ENCODE data around the gene TRPM5.

TRPM5 gene

GRCh38 chr11:2451336-2451735 is 7.0 kb upstream of the TRPM5 start:
- H3K27me3 ChIP-seq (ENCODE audit: insufficient read depth, low read length): peaks cover 88% of the 10 kb centered on the region

GRCh38 chr11:2450321-2451041 is 6.2 kb upstream of the TRPM5 start:
- H3K27me3 ChIP-seq (ENCODE audit: insufficient read depth, low read length): peaks cover 91% of the 10 kb centered on the region
- no peaks in the 10 kb centered on the region for H3K36me3 ChIP-seq (ENCODE audit: insufficient read depth, low read length)
- H3K4me1 ChIP-seq (ENCODE audit: control insufficient read depth, insufficient read depth, low read length, unreplicated experiment): no peaks in the 10 kb centered on the region

More at GRCh38 chr11:2451336-2451735, 7.0 kb upstream of the TRPM5 start:
- Histone ChIP-seq H3K4me3 (ENCODE audit: low read depth, low read length) (no peak overlapping the region), H3K79me2 (ENCODE audit: control insufficient read depth, insufficient read depth, low read length, unreplicated experiment) (no peaks in the 10 kb centered on the region), H3K36me3 (ENCODE audit: insufficient read depth, low read length) (no peaks in the 10 kb centered on the region), H3K4me1 (ENCODE audit: control insufficient read depth, insufficient read depth, low read length, unreplicated experiment) (no peaks in the 10 kb centered on the region), H3K27ac (ENCODE audit: low read depth, low read length) (no peak overlapping the region), H2AFZ (ENCODE audit: low read length, unreplicated experiment) (no peak overlapping the region)

GRCh38 chr11:2449548-2450320 is 5.4 kb upstream of the TRPM5 start:
- Histone ChIP-seq H3K36me3 (ENCODE audit: insufficient read depth, low read length) (no peaks in the 10 kb centered on the region), H3K27ac (ENCODE audit: low read depth, low read length) (no peak overlapping the region), H3K27me3 (ENCODE audit: insufficient read depth, low read length) (peaks cover 90% of the 10 kb centered on the region), H2AFZ (ENCODE audit: low read length, unreplicated experiment) (no peak overlapping the region), H3K79me2 (ENCODE audit: control insufficient read depth, insufficient read depth, low read length, unreplicated experiment) (no peaks in the 10 kb centered on the region), H3K4me1 (ENCODE audit: control insufficient read depth, insufficient read depth, low read length, unreplicated experiment) (no peaks in the 10 kb centered on the region), H3K4me3 (ENCODE audit: low read depth, low read length) (no peak overlapping the region)

More at GRCh38 chr11:2450321-2451041, 6.2 kb upstream of the TRPM5 start:
- H2AFZ ChIP-seq (ENCODE audit: low read length, unreplicated experiment): no peak overlapping the region
- no peaks in the 10 kb centered on the region for H3K79me2 ChIP-seq (ENCODE audit: control insufficient read depth, insufficient read depth, low read length, unreplicated experiment)
- no peak overlapping the region for H3K27ac ChIP-seq (ENCODE audit: low read depth, low read length)
- H3K4me3 ChIP-seq (ENCODE audit: low read depth, low read length): no peak overlapping the region

- H3K79me2 ChIP-seq (ENCODE audit: control insufficient read depth, insufficient read depth, low read length, unreplicated experiment): no peaks in the 10 kb centered on the region
- H3K27ac ChIP-seq (ENCODE audit: low read depth, low read length): no peak overlapping the region
- H3K4me3 ChIP-seq (ENCODE audit: low read depth, low read length): no peak overlapping the region
- H3K27me3 ChIP-seq (ENCODE audit: insufficient read depth, low read length): peaks cover 86% of the 10 kb centered on the region
- no peaks in the 10 kb centered on the region for H3K36me3 ChIP-seq (ENCODE audit: insufficient read depth, low read length)
- no peaks in the 10 kb centered on the region for H3K4me1 ChIP-seq (ENCODE audit: control insufficient read depth, insufficient read depth, low read length, unreplicated experiment)
- H2AFZ ChIP-seq (ENCODE audit: low read length, unreplicated experiment): no peak overlapping the region
These were observed 4.6 kb upstream of the TRPM5 start for GRCh38 chr11:2448661-2449547.

- peaks cover 87% of the 10 kb centered on the region for H3K27me3 ChIP-seq (ENCODE audit: insufficient read depth, low read length)
- no peaks in the 10 kb centered on the region for H3K36me3 ChIP-seq (ENCODE audit: insufficient read depth, low read length)
- H3K4me3 ChIP-seq (ENCODE audit: low read depth, low read length): no peak overlapping the region
- H2AFZ ChIP-seq (ENCODE audit: low read length, unreplicated experiment): no peak overlapping the region
- H3K79me2 ChIP-seq (ENCODE audit: control insufficient read depth, insufficient read depth, low read length, unreplicated experiment): no peaks in the 10 kb centered on the region
- no peaks in the 10 kb centered on the region for H3K4me1 ChIP-seq (ENCODE audit: control insufficient read depth, insufficient read depth, low read length, unreplicated experiment)
- H3K27ac ChIP-seq (ENCODE audit: low read depth, low read length): no peak overlapping the region
These were observed 3.8 kb upstream of the TRPM5 start for GRCh38 chr11:2447951-2448650.

GRCh38 chr11:2447253-2447950 is 3.1 kb upstream of the TRPM5 start:
- Histone ChIP-seq H2AFZ (ENCODE audit: low read length, unreplicated experiment) (no peak overlapping the region), H3K79me2 (ENCODE audit: control insufficient read depth, insufficient read depth, low read length, unreplicated experiment) (no peaks in the 10 kb centered on the region), H3K4me3 (ENCODE audit: low read depth, low read length) (no peak overlapping the region), H3K27ac (ENCODE audit: low read depth, low read length) (no peak overlapping the region), H3K36me3 (ENCODE audit: insufficient read depth, low read length) (no peaks in the 10 kb centered on the region), H3K27me3 (ENCODE audit: insufficient read depth, low read length) (peaks cover 89% of the 10 kb centered on the region), H3K4me1 (ENCODE audit: control insufficient read depth, insufficient read depth, low read length, unreplicated experiment) (no peaks in the 10 kb centered on the region)

- H3K4me1 ChIP-seq (ENCODE audit: control insufficient read depth, insufficient read depth, low read length, unreplicated experiment): no peaks in the 10 kb centered on the region
- H3K27ac ChIP-seq (ENCODE audit: low read depth, low read length): no peak overlapping the region
- no peaks in the 10 kb centered on the region for H3K36me3 ChIP-seq (ENCODE audit: insufficient read depth, low read length)
- H2AFZ ChIP-seq (ENCODE audit: low read length, unreplicated experiment): no peak overlapping the region
- H3K4me3 ChIP-seq (ENCODE audit: low read depth, low read length): no peak overlapping the region
- no peaks in the 10 kb centered on the region for H3K79me2 ChIP-seq (ENCODE audit: control insufficient read depth, insufficient read depth, low read length, unreplicated experiment)
- H3K27me3 ChIP-seq (ENCODE audit: insufficient read depth, low read length): peaks cover 88% of the 10 kb centered on the region
These were observed 2.4 kb upstream of the TRPM5 start for GRCh38 chr11:2446590-2447252.

- Histone ChIP-seq H3K4me1 (ENCODE audit: control insufficient read depth, insufficient read depth, low read length, unreplicated experiment) (no peaks in the 10 kb centered on the region), H2AFZ (ENCODE audit: low read length, unreplicated experiment) (no peak overlapping the region), H3K79me2 (ENCODE audit: control insufficient read depth, insufficient read depth, low read length, unreplicated experiment) (no peaks in the 10 kb centered on the region), H3K27ac (ENCODE audit: low read depth, low read length) (no peak overlapping the region), H3K36me3 (ENCODE audit: insufficient read depth, low read length) (no peaks in the 10 kb centered on the region), H3K27me3 (ENCODE audit: insufficient read depth, low read length) (peaks cover 80% of the 10 kb centered on the region), H3K4me3 (ENCODE audit: low read depth, low read length) (no peak overlapping the region)
These were observed 1.6 kb upstream of the TRPM5 start for GRCh38 chr11:2445746-2446551.

All from ACC112 (cell line).